H1 (cell line): ENCODE measurements around the gene HOXA10. TPM values are rescaled to one million over a fixed set of nuclear protein-coding genes. Genes with fewer than 3 reads are reported as not detected.

Experiments
- CTCF ChIA-PET: fragments of 300-600 bp; sonication (Branson Sonifier 250); formaldehyde crosslinking; loops from one replicate; lab custom pipeline; 2021; ENCODE audit not compliant: partially characterized antibody; lab: Charles Lee
- POLR2A ChIA-PET: fragments of 300-600 bp; sonication (Branson Sonifier 250); formaldehyde crosslinking; loops from one replicate; lab custom pipeline; 2021; ENCODE audit warnings: inconsistent platforms; ENCODE audit not compliant: partially characterized antibody; lab: Charles Lee
- DNase-seq, 2 experiments: peaks; one replicate each; pipeline versions ENCODE4 v3.0.0 to v3.0.0-alpha.2; 2010 to 2022; ENCODE audit warnings: low spot score in 2 of 2, low read depth in 1 of 2, mixed read lengths in 1 of 2
- FAIRE-seq: peaks from 2 replicates; lab custom pipeline; 2011; peaks lifted over from hg19 to GRCh38; lab: Jason Lieb, UNC
- H2AFZ ChIP-seq: 2 replicates; pipeline ENCODE4 v1.8.1; 2012; ENCODE audit warnings: low read length, inconsistent platforms
- H2AK5ac ChIP-seq: 2 replicates; pipeline ENCODE4 v1.6.1; 2013; ENCODE audit warnings: low read depth, low read length
- H2BK120ac ChIP-seq: replicated peaks from 2 replicates; pipeline ENCODE3; 2013; ENCODE audit warnings: low read depth, low read length, inconsistent platforms
- H2BK12ac ChIP-seq: 2 replicates; pipeline ENCODE4 v1.6.1; 2013; ENCODE audit warnings: low read depth, low read length
- H2BK15ac ChIP-seq: 2 replicates; pipeline ENCODE4 v1.6.1; 2013; ENCODE audit warnings: low read length
- H2BK20ac ChIP-seq: 2 replicates; pipeline ENCODE4 v1.6.1; 2013; ENCODE audit warnings: low read length
- H2BK5ac ChIP-seq: 2 replicates; pipeline ENCODE4 v1.6.1; 2013; ENCODE audit warnings: low read depth, low read length
- H3K14ac ChIP-seq: 2 replicates; pipeline ENCODE4 v1.6.1; 2013; ENCODE audit warnings: inconsistent platforms; ENCODE audit not compliant: insufficient read length
- H3K18ac ChIP-seq: 2 replicates; pipeline ENCODE4 v1.6.1; 2013; ENCODE audit warnings: low read length; ENCODE audit errors: extremely low read depth
- H3K23ac ChIP-seq: 2 replicates; pipeline ENCODE4 v1.6.1; 2013; ENCODE audit warnings: inconsistent platforms; ENCODE audit not compliant: insufficient read length
- H3K23me2 ChIP-seq: 2 replicates; pipeline ENCODE4 v1.6.1; 2013; ENCODE audit warnings: low read depth, low read length
- H3K27ac ChIP-seq: 2 replicates; pipeline ENCODE4 v1.6.1; 2011; ENCODE audit warnings: low read depth, low read length, inconsistent platforms
- H3K27me3 ChIP-seq, 4 experiments: replicated peaks in 1 of 4; 1 replicate in 1 of 4; 2 replicates in 3 of 4; pipeline versions ENCODE4 v1.6.1 to v1.8.1; 2011 to 2013; ENCODE audit warnings: low read length in 3 of 4, mild to moderate bottlenecking in 3 of 4, inconsistent platforms in 2 of 4, mixed read lengths in 2 of 4, moderate library complexity in 1 of 4; ENCODE audit not compliant: control insufficient read depth in 3 of 4, insufficient read depth in 3 of 4; ENCODE audit errors: extremely low read depth in 1 of 4
- H3K36me3 ChIP-seq, 4 experiments: 2 replicates each; pipeline versions ENCODE4 v1.6.1 to v1.8.1; 2011 to 2013; ENCODE audit warnings: mild to moderate bottlenecking in 4 of 4, low read length in 3 of 4, moderate library complexity in 2 of 4, control low read depth in 1 of 4, inconsistent platforms in 1 of 4; ENCODE audit not compliant: insufficient read depth in 4 of 4, control insufficient read depth in 2 of 4
- H3K4ac ChIP-seq: replicated peaks from 2 replicates; pipeline ENCODE3; 2013; ENCODE audit warnings: low read length, low read depth, mixed read lengths, inconsistent platforms; ENCODE audit not compliant: insufficient read length
- H3K4me1 ChIP-seq, 4 experiments: replicated peaks in 1 of 4; 1 replicate in 1 of 4; 2 replicates in 3 of 4; pipeline versions ENCODE4 v1.6.1 to v1.8.1; 2011 to 2013; ENCODE audit warnings: low read length in 3 of 4, inconsistent platforms in 2 of 4, mixed read lengths in 1 of 4; ENCODE audit not compliant: insufficient read depth in 4 of 4, control insufficient read depth in 3 of 4
- H3K4me2 ChIP-seq, 2 experiments: 2 replicates each; pipeline versions ENCODE4 v1.6.1 to v1.8.1; 2011 to 2013; ENCODE audit warnings: low read depth in 2 of 2, low read length in 2 of 2, control low read depth in 1 of 2, inconsistent platforms in 1 of 2, mild to moderate bottlenecking in 1 of 2; ENCODE audit not compliant: insufficient read depth in 1 of 2
- H3K4me3 ChIP-seq, 4 experiments: fragments of 200-600, 300-600 bp in 1 of 4; sonication (generic), shearing (Covaris generic), sonication (Bioruptor Twin) in 1 of 4; 2 replicates each; pipeline versions ENCODE4 v1.5.1 to v1.8.1; 2011 to 2016; ENCODE audit warnings: low read length in 4 of 4, low read depth in 3 of 4, control low read depth in 2 of 4, inconsistent platforms in 2 of 4, mild to moderate bottlenecking in 2 of 4, mixed read lengths in 1 of 4, moderate library complexity in 1 of 4; ENCODE audit not compliant: insufficient read depth in 2 of 4; ENCODE audit errors: extremely low read depth in 1 of 4
- H3K56ac ChIP-seq: replicated peaks from 2 replicates; pipeline ENCODE3; 2013; ENCODE audit warnings: low read depth, mild to moderate bottlenecking, mixed read lengths, low read length, inconsistent platforms; ENCODE audit not compliant: insufficient read length
- H3K79me1 ChIP-seq: 2 replicates; pipeline ENCODE4 v1.6.1; 2013; ENCODE audit warnings: low read depth, low read length, control low read depth
- H3K79me2 ChIP-seq, 2 experiments: 2 replicates each; pipeline versions ENCODE4 v1.6.1 to v1.8.1; 2012 to 2013; ENCODE audit warnings: low read length in 2 of 2, mild to moderate bottlenecking in 2 of 2, inconsistent platforms in 1 of 2; ENCODE audit not compliant: insufficient read depth in 2 of 2, control insufficient read depth in 1 of 2
- H3K9ac ChIP-seq, 4 experiments: replicated peaks in 1 of 4; 1 replicate in 1 of 4; 2 replicates in 3 of 4; pipeline versions ENCODE4 v1.6.1 to v1.8.1; 2011 to 2013; ENCODE audit warnings: low read depth in 3 of 4, low read length in 3 of 4, control low read depth in 2 of 4, mild to moderate bottlenecking in 2 of 4, moderate library complexity in 2 of 4, inconsistent platforms in 1 of 4; ENCODE audit errors: extremely low read depth in 1 of 4
- H3K9me3 ChIP-seq, 2 experiments: 2 replicates each; pipeline versions ENCODE4 v1.6.1 to v1.8.1; 2012 to 2013; ENCODE audit warnings: mild to moderate bottlenecking in 2 of 2, moderate library complexity in 2 of 2, control low read depth in 1 of 2, inconsistent platforms in 1 of 2, low read depth in 1 of 2, low read length in 1 of 2, mixed read lengths in 1 of 2; ENCODE audit not compliant: insufficient read depth in 2 of 2
- H4K20me1 ChIP-seq, 2 experiments: replicated peaks in 1 of 2; 2 replicates each; pipeline versions ENCODE3 to v1.8.1; 2011 to 2013; ENCODE audit warnings: inconsistent platforms in 2 of 2, low read length in 2 of 2, mild to moderate bottlenecking in 1 of 2; ENCODE audit not compliant: insufficient read depth in 2 of 2, control insufficient read depth in 1 of 2
- H4K5ac ChIP-seq: 2 replicates; pipeline ENCODE4 v1.6.1; 2013; ENCODE audit warnings: low read length, low read depth, mixed read lengths, inconsistent platforms; ENCODE audit not compliant: insufficient read length
- H4K8ac ChIP-seq: 2 replicates; pipeline ENCODE4 v1.8.0; 2013; ENCODE audit warnings: mild to moderate bottlenecking, moderate library complexity, low read length, inconsistent platforms; ENCODE audit not compliant: insufficient read depth; ENCODE audit errors: extremely low read depth
- H4K91ac ChIP-seq: replicated peaks from 2 replicates; pipeline ENCODE3; 2013; ENCODE audit warnings: low read length, mixed read lengths, inconsistent platforms; ENCODE audit not compliant: insufficient read length
- ASH2L ChIP-seq: fragments of 200-600, 300-600 bp; sonication (generic); IDR thresholded peaks from one replicate; pipeline ENCODE4 v1.7.1; 2017; ENCODE audit warnings: low read length
- CBX8 ChIP-seq: fragments of 300-800, 300-1000 bp; sonication (generic); IDR thresholded peaks from 2 replicates; pipeline ENCODE4 v1.7.1; 2016; ENCODE audit warnings: low read depth, low read length, borderline replicate concordance
- FOSL1 ChIP-seq: IDR thresholded peaks from 2 replicates; pipeline ENCODE4 v1.6.1; 2011; ENCODE audit warnings: mild to moderate bottlenecking, low read depth, low read length, moderate library complexity; ENCODE audit not compliant: insufficient read depth
- GABPA ChIP-seq: IDR thresholded peaks from 2 replicates; pipeline ENCODE4 v1.6.1; 2011; ENCODE audit warnings: mild to moderate bottlenecking, low read length, moderate library complexity, borderline replicate concordance; ENCODE audit not compliant: insufficient read depth
- JUND ChIP-seq: IDR thresholded peaks from 2 replicates; pipeline ENCODE4 v1.6.1; 2011; ENCODE audit warnings: mild to moderate bottlenecking, improper control_type of control experiment, low read length
- WGBS, 2 experiments: shearing (Covaris generic) in 1 of 2; methylation state at CpG; one replicate each; pipeline versions ENCODE4 v1.1.6 to v1.1.7; 2013 to 2015; ENCODE audit warnings: low lambda C conversion rate in 2 of 2, mixed read lengths in 2 of 2, inconsistent platforms in 1 of 2, low coverage in 1 of 2, missing lambda C conversion rate in 1 of 2; ENCODE audit not compliant: insufficient replicate concordance in 2 of 2, insufficient coverage in 1 of 2, insufficient read length in 1 of 2; ENCODE audit errors: extremely low coverage in 1 of 2, missing lambda C conversion rate in 1 of 2; 5-methylcytosine and 5-hydroxymethylcytosine counted together
- polyA plus RNA-seq, 7 experiments: library from polyadenylated mRNA; depleted of rRNA in 3 of 7; stranded (reverse) in 5 of 7; unstranded in 2 of 7; fragments of >200 nt in 5 of 7; fragments of 200-250 nt in 2 of 7; gene quantifications; 1 replicate in 5 of 7; 2 replicates in 1 of 7; 4 replicates in 1 of 7; pipeline versions ENCODE4 v1.2.1 to v1.2.3, GENCODE V29; 2011 to 2013; ENCODE audit warnings: missing spikeins in 2 of 7, mixed read lengths in 2 of 7
- total RNA-seq: library from RNA; stranded (reverse); fragmentation: NEBNext Ultra II Directional; extraction: Animal tissue kit (Norgen Biotek cat#: 25700); gene quantifications from 2 replicates; pipeline ENCODE4 v1.2.1, GENCODE V29; 2021

The HOXA10 gene
- total and polyA plus RNA-seq, 2 of the 8 experiments (the other 6 are each of a cell fraction or from before 2014, with no cell fraction given), result not detected

GRCh38 chr7:27170426-27171324 is 3.4 kb downstream of the HOXA10 start:
- POLR2A ChIA-PET, result no interaction called here
- H3K23me2 ChIP-seq, result no peaks in the 10 kb centered on the region; the same call in 1 of the 2 replicates
- H3K27me3 ChIP-seq, result peaks cover 95 to 100% (median 100%) of the 10 kb centered on the region in 4 experiments
- no peak overlapping the region for H3K56ac ChIP-seq
- H3K4ac ChIP-seq, result no peak overlapping the region
- TF ChIP-seq ASH2L (no peak), FOSL1 (no peak), GABPA (no peak), JUND (no peak), CBX8 (peak; percentile 93; the same call in 1 of the 2 replicates)
- H2BK20ac ChIP-seq, result no peak overlapping the region
- H3K4me2 ChIP-seq, result no peak overlapping the region
- H3K79me2 ChIP-seq, result no peaks in the 10 kb centered on the region
- no peak overlapping the region for H4K5ac ChIP-seq
- no peak overlapping the region for H3K23ac ChIP-seq
- DNase-seq (peak in 1 of 2 experiments; percentile 17), FAIRE-seq (peak; percentile 90)
- no peak overlapping the region for H3K4me3 ChIP-seq
- 37% methylated on average over 11 of the region's 11 CpGs; no CpG with 5 or more reads in 1 of the 2 experiments for WGBS, 2 experiments
- CTCF ChIA-PET, result interaction anchor here (0.8 to 5.4 kb wide), 5 partner anchors 9 to 65 kb away, joined by 3 to 26 read pairs (median 5); partner anchors contain the start of gene HOXA5
- peaks cover 3 to 11% (median 4%) of the 10 kb centered on the region in 4 experiments; a peak in 5 of 7 replicates for H3K4me1 ChIP-seq
- H3K79me1 ChIP-seq, result no peaks in the 10 kb centered on the region
- no peak overlapping the region for H3K9ac ChIP-seq
- H3K27ac ChIP-seq, result no peak overlapping the region
- H2BK120ac ChIP-seq, result no peak overlapping the region
- no peak overlapping the region for H2AK5ac ChIP-seq
- no peaks in the 10 kb centered on the region; a peak in 1 of 4 replicates for H3K9me3 ChIP-seq
- no peak overlapping the region for H2AFZ ChIP-seq
- no peak overlapping the region for H2BK12ac ChIP-seq
- H4K8ac ChIP-seq, result no peak overlapping the region
- H2BK5ac ChIP-seq, result no peak overlapping the region
- peaks cover 0 to 24% (median 0%) of the 10 kb centered on the region in 4 experiments; a peak in 1 of 8 replicates for H3K36me3 ChIP-seq
- H4K91ac ChIP-seq, result no peak overlapping the region
- no peak overlapping the region for H3K18ac ChIP-seq
- H2BK15ac ChIP-seq, result no peak overlapping the region
- peaks cover 33 to 53% of the 10 kb centered on the region in 2 experiments for H4K20me1 ChIP-seq
- H3K14ac ChIP-seq, result no peak overlapping the region
